Hematopoietic multipotent progenitor cell (in vitro differentiated cells): ENCODE data around the gene VSTM2B. TPM values are rescaled to one million over a fixed set of nuclear protein-coding genes. Genes with fewer than 3 reads are reported as not detected.

Experiments
- DNase-seq, 3 donors: peaks; one replicate each; pipeline ENCODE4 v3.0.0-alpha.2; 2011 to 2015; ENCODE audit warnings: low read depth in 2 of 3, low spot score in 2 of 3
- total RNA-seq: library from RNA; depleted of rRNA; stranded (reverse); fragments of >200 nt; gene quantifications from one replicate; pipeline ENCODE4 v1.2.3, GENCODE V29; 2012

The VSTM2B gene
- total RNA-seq, 1 donor: not detected

DNA sequence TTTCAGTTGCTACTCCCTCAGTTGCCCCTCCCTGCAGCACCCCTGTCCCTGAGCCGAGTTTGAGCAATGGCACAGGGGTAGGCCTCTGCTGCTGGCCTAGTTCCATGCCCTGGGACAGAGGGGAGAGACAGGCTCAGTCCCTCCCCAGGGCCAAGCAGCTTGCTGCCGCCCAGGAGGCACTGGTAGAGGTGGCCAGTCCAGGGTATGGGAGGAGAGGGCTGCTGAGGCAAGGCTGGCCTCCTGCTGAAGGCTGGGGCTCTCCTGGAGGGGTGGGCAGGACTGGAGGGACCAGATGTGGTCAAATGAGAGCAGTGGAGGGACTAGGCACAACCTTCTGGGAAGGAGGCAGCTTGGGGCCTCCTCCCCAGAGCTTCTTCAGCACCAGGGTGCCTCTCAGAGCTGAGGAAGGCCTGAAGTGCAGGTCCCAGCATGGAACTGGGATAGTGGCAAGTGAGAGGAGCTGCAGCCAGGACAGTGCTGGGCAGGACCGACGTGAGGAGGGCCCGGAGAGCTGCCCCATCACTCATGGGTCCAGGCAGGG lies 29.8 kb upstream of the VSTM2B start:
- DNase-seq: no peak

DNA sequence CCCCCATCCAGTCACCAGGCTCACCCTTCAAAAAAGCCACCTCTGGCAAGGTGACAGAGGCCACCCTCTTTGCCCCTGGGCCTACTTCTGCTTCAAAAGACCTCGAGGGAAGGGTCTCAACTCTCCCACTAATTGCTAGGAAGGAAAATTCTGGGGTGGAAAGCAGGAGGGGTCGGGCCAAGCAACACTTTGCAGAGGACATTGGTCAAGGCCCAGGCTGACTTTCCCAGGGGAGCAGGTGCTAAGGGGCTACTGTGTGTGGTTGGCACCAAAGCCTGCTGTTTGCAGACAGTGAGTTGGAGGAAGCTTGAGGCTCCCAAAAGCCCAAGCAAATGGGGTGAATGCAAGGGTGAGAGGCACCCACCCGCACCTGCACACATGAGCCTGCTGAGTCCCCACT lies 28.6 kb upstream of the VSTM2B start:
- no peak for DNase-seq

DNA sequence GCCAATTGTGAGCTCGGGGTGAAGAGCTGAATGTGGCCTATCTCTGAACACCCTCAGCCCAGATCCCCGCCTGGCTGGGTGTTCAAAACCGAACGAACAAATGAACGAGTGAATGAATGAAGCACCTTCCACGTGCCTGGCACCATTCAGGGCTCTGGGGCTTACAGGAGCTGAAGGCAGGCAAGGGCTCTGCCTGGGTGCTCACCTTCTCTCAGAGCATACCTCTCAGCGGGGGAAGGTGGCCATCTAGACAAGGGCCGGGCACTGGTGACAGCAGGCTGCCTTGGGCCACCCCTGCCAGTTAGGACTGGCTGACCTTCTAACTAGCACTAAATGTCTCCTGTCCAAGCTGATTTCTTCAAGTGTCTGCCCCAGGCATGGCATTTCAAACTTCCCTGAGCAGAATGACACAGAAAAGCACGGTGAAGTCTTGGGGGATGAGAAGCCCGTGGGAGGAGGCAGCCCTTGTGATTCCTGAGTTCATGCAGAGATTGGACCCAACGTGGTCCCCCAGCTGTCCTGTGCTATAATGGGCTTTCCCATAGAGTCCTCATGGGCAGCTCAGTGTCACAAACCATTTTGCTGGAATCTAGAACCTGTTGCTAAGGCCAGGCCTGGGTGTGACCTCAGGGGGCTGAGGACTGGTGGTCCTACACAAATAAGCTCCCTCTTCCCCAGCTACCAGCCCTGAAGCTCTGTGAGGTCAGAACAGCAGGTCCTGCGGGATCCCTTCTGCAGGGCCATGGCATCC lies 27.9 kb upstream of the VSTM2B start:
- DNase-seq: no peak

DNA sequence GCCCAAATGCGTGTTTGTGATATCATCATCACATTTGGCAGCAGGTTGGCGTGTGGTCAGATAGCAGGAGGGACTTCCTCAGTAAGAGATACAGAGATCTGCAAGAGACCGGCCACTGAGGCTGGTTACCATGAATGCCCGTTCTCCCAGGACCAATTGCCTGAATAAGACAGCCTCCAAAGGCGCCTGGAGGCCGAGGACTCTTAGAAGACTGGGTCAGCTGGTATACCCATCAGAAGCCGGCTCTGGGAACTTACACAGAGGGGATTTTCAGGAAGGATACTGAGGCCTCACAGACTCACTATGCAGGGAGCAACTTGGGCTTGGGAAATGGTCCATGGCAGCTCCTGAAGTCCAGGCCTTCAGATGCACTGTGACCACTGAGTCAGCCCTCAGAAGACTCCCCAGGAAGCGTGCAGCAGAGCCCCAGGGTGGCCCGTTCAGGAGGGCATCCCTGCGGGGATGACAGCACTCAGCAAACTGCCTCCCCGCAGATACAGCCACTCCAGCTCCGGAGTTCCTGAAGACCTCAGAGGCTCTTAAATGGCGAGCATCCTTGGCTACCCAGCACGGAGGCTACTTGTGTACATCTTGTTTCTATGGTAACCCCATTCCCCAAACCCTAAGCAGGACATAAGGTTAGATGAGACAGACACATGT lies 26.4 kb upstream of the VSTM2B start:
- no peak for DNase-seq

DNA sequence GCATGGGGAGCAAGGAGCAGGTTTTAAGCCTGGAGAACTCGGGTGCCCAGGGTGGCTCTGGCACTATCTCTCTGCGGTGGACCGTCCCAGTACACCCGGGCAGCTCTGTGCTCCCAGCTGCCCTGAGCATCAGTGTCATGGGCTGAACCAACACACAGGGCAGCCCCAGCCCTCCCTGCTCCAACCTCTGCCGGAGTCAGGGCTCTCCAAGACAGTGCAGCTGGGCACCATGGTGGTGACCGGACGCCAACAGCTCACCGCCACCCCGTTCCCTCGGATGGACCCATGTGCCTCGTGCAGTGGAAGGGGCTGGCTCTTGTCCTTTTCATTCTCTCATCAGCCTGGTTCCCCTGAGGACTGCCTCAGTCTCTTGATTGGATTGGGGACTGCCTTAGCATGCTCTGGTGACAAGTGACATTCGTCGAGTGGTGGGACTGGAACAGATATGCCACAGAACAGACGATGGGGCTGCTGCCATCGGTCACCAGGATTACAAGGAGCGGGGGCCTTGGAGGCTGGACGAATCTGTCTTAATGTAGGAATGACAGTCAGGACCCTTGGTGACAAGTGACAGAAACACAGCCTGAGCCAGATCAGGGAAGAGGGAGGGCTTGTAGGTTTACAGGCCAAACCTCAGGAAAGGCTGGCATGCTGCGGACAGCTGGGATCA lies 25.7 kb upstream of the VSTM2B start:
- no peak for DNase-seq

DNA sequence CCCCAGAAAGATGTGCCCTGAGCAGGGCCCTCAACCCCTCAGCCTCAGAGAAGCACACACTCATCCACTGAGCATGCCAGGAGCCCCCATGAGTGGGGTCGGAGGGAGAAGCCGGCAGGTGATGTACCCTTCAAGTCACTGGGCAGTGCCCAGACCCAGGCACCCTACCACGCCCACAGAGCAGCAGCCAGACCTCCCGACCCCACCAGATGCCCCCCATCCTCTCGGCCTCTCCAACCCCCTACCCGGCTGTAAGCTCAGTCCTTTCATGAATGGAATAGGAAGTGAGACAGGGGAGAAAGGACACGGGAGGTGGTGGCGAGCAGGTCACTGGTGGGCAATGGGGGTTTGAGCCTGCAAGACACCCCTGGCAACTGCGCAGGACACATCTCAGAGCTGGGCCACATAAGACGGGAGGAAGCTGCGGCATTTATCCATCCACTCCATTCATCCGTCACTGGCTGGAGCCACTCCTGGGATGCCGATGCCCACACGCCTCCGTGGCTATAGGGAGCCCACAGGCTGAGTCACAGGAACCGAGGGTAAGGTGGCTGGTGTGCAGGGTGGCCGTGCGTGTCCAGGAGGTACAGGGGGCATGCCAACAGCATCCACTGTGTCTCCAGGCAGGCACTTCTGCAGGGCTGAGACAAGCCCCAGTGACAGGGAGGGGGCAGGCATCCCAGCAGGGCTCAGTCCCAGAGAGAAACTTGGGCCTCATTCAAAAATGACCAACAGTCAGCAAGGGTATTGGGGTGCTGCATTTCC lies 23.8 kb upstream of the VSTM2B start:
- DNase-seq: no peak

DNA sequence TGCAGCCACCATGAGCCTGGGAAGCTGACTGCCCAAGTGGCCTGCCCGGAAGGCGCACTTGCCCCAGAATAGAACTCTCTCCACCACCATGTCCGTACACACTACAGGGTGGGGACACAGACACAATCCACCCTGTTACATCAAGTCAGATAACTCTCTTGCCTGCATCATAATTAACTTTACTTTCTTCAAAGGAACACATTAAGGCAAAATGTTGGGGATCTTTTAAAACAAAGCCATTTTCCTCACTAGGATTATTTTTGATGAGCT lies 23.3 kb upstream of the VSTM2B start:
- DNase-seq: no peak

DNA sequence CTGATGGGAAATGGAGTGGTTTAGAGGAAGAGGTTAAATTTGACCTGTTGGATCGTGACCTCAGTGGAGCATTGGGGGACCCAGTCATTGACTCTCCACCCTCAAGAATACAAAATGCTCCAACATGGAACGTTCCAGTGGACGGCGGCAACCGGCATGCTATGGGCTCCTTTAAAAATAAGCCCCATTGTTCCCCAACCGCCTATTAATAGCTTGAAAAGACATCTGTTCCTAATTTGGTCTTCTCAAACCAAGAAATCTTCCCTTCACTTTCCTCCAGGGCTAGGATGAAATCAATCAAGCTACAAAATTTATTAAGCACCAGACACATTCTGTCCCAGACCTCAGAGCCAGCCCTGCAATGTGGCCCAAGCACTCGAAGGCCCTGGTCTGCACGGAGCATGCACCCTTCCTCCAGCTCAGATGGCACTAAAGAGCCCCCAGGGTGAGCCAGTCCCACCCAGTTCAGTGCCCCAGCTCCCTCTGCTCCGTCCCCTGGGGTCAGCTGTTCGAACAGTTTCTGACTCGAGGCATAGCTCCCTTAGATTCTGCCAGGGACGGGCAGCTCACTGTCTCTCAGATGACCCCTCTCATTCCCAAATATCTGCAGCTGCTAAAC lies 22.5 kb upstream of the VSTM2B start:
- no peak for DNase-seq

DNA sequence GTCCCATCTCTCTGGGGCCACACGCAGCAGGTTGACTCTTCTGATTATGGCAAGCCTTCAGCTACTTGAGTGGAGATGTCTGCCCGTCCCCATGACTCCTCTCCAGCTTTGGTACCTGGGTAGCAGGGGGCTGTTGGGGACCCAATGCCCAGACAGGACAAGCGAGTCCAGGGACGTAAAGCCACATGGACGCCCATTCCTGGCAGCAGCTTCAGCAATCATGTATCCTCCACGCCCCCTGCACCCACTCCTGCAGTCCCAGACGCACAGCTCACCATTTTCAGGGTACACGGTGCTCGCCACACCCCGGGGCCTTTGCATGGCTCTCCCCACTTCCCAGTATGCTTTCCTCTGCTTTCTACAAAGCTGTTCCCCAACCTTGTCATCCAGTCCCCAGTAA lies 22.0 kb upstream of the VSTM2B start:
- DNase-seq: no peak

DNA sequence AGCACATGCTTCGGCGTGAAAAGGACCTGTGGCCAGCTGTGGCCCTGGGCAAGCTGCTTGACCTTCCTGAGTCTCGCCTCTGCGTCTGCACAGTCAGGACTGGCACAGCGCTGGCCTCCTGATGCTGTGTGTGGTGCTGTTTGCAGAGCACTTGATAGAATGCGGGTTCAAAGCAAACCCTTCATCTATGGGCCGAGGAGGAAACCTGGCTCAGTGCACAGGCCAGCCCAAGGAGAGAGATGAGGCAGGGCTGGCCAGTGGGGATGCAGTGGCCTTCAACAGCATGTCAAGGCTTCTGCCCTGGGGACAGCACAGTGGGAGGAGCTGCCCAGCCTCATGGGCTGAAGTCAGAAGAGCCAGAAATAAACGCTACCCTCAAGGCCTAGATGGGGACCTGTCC lies 21.3 kb upstream of the VSTM2B start:
- no peak for DNase-seq

DNA sequence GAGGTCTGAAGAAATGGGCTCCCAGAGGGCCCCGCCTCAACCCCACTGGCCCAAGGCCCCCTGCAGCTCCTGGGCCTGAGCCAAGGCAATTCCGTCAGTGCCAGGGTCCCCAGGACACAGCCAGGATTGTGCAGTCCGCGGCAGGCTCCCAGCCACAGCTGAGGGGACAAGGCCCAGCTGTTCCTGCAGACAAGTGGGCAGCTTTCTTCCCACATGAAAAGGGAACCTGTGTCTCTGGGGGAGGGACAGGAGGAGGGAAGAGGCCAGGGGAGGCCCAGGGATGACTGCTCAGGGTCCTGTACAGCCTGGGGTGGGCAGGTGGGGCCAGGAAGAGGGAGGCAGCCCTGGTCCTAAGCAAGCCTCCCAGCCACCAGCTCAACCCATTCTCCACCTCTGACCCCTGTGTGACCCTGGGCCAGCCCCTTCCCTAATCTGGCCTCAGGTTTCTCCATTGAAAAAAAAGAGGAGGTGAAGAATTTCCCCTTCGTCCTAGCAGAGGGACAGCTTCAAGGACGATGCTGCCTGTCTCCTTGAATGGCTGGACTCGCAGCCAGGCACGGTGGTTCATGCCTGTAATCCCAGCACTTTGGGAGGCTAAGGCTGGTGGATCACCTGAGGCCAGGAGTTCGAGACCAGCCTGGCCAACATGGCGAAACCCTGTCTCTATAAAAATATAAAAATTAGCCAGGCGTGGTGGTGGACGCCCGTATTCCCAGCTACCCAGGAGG lies 20.5 kb upstream of the VSTM2B start:
- DNase-seq: no peak

DNA sequence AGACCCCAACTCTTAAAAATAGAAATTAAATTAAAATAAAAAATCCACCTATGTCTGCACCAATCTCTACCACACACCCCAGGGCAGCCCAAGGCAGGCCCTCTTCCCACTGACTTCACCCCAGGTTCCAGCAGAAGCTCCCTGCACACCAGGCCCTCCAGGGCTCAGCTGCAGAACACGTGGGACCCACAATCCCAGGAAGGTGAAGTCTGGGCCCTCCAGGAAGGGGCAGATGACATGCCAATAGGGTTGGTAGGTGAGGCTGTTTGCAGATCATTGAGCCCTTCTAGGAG lies 19.2 kb upstream of the VSTM2B start:
- DNase-seq: no peak

DNA sequence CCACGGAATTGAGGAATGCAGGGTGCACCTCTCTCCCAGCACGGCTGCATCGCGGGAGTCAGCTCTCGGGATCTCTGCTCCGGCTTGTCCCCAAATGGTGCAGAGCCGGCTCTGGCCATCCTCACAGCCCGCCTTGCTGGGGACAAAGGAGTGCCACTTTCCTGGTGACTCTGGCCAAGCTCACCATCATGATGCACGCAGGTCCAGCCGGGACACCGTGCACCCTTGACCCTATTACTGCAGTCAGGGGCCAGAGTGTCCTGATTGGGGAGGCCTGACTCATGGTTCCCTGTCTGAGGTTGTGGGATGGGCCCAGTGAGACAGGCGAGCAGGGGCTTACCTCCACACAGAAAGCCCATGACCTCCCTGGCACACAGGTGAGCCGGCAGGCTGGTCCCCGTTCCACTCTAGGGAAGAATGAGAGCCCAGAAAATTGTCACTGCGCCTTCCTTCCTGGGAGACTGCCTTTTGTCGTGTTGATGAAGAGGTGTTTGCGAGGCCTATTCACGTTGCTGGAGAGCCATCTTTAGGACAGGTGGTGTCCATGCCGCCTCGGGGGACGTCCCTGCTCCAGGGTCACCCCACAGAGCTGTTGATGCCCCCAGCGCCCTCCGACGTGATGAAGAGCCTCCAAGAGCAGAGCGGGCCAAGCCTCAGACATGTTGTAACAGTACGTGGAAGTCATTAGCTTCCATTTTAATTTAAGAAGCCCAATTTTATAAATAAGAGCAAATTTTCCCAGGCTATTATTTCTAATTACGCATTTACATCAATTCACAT lies 18.5 kb upstream of the VSTM2B start:
- DNase-seq: no peak

DNA sequence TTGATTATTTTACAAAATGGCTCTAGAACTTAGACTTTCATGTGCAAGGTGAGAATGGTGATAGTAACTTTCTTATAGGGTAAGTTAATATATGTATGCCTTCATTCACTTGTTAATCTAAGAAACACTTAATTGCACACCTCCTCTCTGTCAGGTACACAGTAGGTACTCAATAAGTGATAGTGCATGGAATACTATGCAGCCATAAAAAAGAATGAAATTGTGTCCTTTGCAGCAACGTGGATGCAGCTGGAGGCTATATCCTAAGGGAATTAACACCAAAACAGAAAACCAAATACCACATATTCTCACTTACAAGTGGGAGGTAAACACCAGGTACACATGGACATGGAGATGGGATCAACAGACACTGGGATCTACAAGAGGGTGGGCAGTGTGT lies 17.6 kb upstream of the VSTM2B start:
- no peak for DNase-seq

DNA sequence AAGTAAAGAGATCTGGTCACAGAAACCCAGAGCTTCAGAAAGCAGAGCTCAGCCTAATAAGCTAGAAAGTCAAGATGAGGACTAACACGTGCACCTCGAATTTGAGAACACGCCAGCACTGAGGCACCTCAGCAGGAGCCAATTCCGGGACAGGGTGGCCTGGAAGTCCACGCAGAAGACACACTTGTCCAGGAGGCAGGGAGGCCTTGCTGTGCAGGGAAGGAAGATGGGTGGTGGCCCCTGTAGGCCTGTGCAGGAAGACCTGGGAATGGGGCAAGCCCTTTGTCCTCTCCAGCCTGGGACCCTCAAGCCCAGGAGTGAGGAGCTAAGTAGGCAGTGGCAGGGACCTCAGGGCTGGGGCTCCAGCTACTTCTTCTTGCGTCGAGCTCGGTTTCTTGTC lies 16.3 kb upstream of the VSTM2B start:
- DNase-seq: no peak

DNA sequence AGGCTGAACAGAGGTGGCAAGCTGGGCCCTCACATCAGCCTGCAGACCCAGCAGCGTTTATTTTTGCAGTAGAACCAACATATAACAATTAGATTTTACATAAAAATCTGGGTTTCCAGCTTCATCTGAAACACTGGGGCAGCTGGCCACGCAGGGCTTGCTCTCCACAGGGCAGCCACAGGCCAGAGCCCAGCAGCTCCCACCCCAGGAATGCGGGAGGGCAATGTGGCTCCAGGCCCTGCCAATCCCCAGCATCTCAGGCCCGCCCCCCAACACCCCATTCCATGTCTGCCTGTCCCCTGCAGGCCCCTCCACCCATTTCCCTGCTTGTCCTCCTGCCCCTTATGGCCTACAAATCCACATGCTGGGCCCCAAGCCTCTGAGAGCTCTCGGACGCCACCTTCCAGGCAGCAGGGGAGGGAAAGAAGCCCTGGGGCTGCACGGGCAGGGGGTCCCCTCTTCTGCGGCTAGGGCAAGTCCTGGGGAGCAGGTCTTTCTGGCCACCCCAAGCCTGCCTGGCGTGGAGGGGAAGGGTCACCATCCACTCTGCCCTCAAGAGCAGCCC lies 15.0 kb upstream of the VSTM2B start:
- DNase-seq: no peak

DNA sequence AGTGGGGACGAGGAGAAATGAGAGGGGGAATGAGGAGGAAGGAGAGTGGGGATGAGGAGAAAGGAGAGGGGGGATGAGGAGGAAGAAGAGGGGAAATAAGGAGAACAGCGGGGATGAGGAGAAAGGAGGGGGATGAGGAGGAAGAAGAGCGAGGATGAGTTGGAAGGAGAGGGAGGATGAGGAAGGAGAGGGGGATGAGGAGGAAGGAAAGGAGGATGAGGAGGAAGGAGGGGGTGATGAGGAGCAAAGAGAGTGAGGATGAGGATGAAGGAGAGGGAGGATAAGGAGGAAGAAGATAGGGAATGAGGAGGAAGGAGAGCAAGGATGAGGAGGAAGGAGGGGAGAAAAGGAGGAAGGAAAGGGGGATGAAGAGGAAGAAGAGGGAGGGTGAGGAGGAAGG lies 14.0 kb upstream of the VSTM2B start:
- no peak for DNase-seq

DNA sequence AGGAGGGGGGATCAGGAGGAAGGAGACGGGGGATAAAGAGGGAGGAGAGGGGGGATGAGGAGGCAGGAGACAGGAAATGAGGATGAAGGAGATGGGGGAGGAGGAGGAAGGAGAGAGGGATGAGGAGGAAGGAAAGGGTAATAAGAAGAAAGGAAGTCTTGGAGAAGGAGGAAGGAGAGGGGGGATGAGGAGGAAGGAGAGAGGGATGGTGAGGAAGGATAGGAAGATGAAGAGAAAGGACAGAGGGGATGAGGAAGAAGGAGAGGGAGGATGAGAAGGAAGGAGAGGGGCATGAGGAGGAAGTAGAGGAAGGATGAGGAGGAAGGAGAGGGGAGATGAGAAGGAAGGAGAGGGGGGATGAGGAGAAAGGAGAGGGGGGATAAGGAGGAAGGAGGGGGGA lies 13.0 kb upstream of the VSTM2B start:
- DNase-seq: no peak

DNA sequence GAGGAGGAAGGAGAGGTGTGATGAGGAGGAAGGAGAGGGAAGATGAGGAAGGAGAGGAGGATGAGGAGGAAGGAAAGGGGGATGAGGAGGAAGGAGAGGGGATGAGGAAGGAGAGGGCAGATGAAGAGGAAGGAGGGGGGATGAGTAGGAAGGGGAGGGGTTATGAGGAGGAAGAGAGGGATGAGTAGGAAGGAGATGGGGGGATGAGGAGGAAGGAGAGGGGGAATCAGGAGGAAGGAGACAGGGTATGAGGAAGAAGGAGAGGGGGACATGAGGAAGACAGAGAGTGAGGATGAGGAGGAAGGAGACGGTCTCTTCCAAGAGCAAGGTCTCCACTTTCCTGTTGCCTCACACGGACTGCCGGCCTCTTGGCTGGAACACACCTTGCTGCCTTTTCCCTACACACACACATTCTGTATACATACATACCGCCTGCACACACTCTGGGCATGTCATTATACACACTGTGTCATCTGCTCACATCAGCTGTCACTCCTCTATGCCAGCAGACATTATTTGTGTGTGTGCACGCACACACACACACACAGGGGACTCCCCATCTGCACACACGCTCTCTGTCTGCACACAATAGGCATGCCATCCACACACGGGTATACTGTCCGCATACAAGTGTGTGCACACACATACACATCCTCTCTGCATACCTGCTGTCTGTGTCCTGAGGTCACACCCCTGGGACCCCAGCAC lies 11.1 kb upstream of the VSTM2B start:
- no peak for DNase-seq
